ENCODE measurements around the gene PSMA8.

GRCh38 chr18:26135548-26135947 is 1.9 kb downstream of the PSMA8 start:
- TF ChIP-seq CTCF (IDR thresholded peaks at IDR 0.05) (no peak), POLR2A (IDR thresholded peaks at IDR 0.05) (no peak), EP300 (IDR thresholded peaks at IDR 0.05) (no peak)
